RWPE1 (cell line): Measurements from ENCODE around the gene MRPL24.
"Not testable (repeated sequence)": the region's sequence is repeated elsewhere in the genome, so short reads cannot be mapped to it uniquely, and the experiment has no call there.

Experiments
- CTCF ChIA-PET: fragments of 350-600 bp; sonication (Branson Sonifier 250); formaldehyde crosslinking; extraction: SDS; loops from one replicate; lab custom pipeline; 2021; lab: Yijun Ruan, JAX
- POLR2A ChIA-PET: fragments of 400-600 bp; formaldehyde crosslinking; extraction: SDS; loops from one replicate; lab custom pipeline; 2020; ENCODE audit warnings: antibody characterized with exemption; ENCODE audit not compliant: low non-redundant PET; lab: Yijun Ruan, JAX
- DNase-seq: peaks from one replicate; pipeline ENCODE4 v3.0.0; 2012; ENCODE audit warnings: low spot score
- H3K27ac ChIP-seq: fragments of 450-650 bp; 2 replicates; pipeline ENCODE4 v1.5.1; 2017
- TF ChIP-seq, protein P1 (sequence below): fragments of 450-650 bp; conservative IDR thresholded peaks from 2 replicates; pipeline ENCODE4 v1.5.1; 2017; ENCODE audit warnings: low read depth, mild to moderate bottlenecking

Gene MRPL24

DNA sequence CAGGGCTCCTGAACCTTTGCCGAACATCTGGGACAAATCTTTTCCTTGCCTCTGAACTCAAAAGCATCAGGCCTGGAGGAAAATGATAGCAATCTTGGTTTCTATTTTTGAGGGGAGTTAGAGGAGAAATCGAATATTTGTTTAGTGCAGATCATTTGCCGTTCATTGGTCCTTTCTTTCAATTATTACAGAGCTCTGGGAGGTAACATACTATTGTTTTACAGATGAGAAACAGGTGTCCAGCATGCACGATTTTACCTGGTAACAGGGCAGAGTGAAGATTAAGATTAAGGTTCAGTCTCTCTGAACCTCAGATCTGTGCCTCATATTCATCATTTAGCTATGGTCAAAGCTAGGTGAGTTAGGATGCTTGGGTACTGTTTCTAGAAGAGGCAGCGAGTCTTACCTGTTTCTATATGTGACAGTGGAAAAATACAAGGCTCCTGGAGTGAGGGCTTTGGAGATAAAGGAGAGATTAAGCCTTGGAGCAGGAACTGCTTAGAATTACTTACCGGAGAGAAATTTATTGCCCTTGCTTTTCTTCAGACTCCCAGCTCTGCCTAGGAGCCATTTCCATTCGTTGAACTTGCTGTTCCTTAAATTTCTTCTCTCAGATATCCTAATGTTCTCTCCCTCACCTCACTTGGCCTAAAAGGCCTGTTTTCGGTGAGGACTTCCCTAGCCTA, 27.9 kb upstream of the MRPL24 start:
- ChIA-PET CTCF (interaction anchor here (0.7 to 1.5 kb wide), 4 partner anchors 79 to 142 kb away, joined by 3 to 5 read pairs (median 3); no protein-coding TSS in a partner anchor), POLR2A (no interaction called here)
- TF ChIP-seq, protein P1, sequence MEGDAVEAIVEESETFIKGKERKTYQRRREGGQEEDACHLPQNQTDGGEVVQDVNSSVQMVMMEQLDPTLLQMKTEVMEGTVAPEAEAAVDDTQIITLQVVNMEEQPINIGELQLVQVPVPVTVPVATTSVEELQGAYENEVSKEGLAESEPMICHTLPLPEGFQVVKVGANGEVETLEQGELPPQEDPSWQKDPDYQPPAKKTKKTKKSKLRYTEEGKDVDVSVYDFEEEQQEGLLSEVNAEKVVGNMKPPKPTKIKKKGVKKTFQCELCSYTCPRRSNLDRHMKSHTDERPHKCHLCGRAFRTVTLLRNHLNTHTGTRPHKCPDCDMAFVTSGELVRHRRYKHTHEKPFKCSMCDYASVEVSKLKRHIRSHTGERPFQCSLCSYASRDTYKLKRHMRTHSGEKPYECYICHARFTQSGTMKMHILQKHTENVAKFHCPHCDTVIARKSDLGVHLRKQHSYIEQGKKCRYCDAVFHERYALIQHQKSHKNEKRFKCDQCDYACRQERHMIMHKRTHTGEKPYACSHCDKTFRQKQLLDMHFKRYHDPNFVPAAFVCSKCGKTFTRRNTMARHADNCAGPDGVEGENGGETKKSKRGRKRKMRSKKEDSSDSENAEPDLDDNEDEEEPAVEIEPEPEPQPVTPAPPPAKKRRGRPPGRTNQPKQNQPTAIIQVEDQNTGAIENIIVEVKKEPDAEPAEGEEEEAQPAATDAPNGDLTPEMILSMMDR: no peak
- peak overlapping the region; percentile 87 for H3K27ac ChIP-seq
- DNase-seq: no peak

DNA sequence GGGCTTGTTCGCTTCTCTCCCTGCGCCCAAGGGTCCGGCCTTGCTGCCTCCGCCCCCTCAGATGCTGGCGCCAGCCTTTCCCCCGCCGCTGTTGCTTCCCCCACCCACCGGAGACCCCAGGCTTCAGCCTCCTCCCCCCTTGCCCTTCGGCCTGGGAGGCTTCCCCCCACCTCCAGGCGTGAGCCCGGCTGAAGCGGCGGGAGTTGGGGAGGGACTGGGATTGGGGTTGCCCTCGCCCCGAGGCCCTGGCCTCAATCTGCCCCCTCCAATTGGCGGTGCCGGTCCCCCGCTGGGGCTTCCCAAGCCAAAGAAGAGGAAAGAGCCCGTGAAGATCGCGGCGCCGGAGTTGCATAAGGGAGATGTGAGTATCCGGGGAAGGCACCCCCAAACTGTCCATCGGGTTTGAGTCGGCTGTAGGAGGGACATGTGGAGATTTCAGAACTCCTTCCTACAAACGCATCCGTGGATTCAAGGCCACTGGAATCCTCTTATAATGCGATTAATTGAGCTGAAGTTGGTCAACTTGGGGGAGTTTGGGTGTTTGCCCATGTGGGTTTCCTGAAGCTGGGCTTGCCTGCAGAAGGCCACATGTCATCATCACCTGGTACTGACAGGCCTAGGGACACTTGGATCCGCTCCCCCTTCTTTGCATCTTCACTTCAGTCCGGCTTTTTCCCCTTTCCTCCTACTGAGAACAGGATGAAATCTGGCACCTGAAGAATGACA, 27.2 kb upstream of the MRPL24 start:
- TF ChIP-seq, protein P1: no peak
- POLR2A ChIA-PET: interaction anchor here (1.4 kb wide), 1 partner anchor 27 kb away, joined by 4 read pairs; the partner anchor contains the start of gene MRPL24

DNA sequence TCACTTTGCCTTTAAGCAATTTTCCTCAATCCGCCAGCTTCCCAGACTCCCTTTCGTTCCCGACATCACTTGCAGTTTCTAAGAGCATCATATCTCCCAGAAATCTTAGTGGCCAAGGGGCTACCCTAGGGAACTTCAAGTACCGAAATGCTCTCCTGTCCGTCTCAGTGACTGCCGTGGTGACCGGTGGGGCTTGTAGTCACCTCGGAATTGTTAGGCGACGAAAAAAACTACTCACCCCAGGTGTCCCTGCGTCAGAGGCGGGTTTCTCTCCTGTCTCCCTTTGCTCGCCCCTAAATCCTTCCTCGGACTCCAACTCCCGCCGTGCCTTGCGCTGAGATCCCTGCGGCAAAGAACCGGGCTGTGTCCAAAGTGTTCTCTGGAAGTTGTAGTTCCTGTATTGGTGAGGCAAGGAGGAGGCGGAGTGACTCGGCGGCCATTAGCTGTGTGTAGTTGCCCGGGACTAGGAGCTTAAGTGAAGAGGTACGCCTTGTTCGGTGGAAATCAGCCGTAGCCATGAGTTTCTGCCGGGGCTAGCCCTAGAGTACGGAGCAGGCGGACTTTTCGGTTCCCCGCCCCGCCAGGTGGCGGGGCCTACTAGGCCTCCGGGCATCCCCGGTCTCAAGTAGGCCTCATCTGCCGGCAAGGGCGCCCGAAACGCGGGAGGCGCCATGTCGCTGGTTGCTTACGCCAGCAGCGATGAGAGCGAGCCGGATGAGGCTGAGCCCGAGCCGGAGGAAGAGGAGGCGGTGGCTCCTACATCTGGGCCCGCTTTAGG, 26.4 kb upstream of the MRPL24 start, which contains the start of gene PRCC:
PRCC (plus strand) TSS at position 435 of the 778 bp plus-strand sequence; CDS start at position 672, 237 bp downstream.
- TF ChIP-seq, protein P1: no peak
- ChIA-PET POLR2A (interaction anchor here (1.0 to 1.4 kb wide), 2 partner anchors 15 to 26 kb away, joined by 4 to 7 read pairs; partner anchors contain the start of genes HDGF and MRPL24), CTCF (no interaction called here)
- peak; percentile 94 for DNase-seq
- peak within 1 kb of the TSS; percentile 87 for H3K27ac ChIP-seq

More for the DNA sequence above, 27.2 kb upstream of the MRPL24 start:
- no peak for DNase-seq
- H3K27ac ChIP-seq: peak overlapping the region; percentile 87
- CTCF ChIA-PET: interaction anchor here (0.7 to 1.5 kb wide), 3 partner anchors 78 to 141 kb away, joined by 3 read pairs; no protein-coding TSS in a partner anchor

DNA sequence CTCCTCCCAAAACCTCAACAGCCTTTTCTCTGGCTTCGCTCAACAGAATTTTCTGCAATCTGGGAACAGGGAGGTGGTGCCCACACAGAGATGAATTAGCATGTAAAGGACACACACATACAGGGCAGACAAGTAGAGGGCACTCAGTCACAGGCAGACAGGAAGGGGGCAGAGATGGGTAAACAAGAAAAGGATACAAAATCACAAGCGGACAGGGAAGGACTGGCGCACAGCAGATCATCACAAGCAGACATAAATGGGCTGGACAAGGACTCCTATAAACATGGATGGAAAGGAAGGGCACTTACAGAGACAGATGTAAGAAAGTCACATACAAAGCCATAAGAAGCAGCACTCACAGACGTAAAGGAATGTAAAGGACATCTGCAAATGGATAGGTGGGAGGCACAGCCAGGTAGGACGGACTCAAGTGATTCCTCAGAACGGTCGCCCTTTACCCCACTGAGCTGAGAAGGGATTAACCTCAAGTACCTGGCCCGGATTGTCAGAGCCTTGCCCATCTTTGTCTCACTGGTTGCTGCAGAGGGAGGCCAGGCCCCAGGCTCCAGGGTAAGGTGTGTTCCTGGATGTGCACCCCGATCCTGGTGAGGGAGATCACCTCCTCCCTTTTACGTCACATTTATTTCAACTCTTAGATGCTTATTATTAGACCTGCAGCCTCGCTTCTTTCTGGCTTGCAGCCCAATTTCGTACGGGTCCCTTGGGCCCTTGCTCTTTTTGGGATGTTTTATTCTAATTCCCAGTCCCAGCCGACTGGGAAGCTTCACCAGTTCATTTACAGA, 25.6 kb upstream of the MRPL24 start:
- ChIA-PET POLR2A (interaction anchor here (1.0 to 1.4 kb wide), 2 partner anchors 15 to 25 kb away, joined by 4 to 7 read pairs; partner anchors contain the start of genes HDGF and MRPL24), CTCF (no interaction called here)
- TF ChIP-seq, protein P1: no peak
- DNase-seq: no peak
- peak overlapping the region; percentile 87 for H3K27ac ChIP-seq

DNA sequence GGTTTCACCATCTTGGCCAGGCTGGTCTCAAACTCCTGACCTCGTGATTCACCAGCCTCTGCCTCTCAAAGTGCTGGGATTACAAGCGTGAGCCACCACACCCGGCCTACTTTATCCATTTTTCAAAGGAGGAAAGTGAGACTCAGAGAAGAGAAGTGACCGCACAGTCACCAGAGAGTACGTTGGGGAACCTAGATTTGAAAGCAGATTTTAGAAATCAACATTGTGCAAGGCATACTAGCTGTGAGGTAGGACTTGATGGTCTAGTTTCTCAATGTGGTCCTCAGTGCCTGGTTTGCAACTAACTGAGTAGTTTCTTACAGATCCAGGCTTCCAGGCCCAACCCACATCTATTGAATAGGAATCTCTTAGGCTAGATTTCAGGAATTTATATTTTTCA, 24.8 kb upstream of the MRPL24 start:
- ChIA-PET CTCF (interaction anchor here (0.5 kb wide), 1 partner anchor 8 kb away, joined by 3 read pairs; no protein-coding TSS in a partner anchor), POLR2A (interaction anchor here (0.6 kb wide), 2 partner anchors 25 to 29 kb away, joined by 3 to 4 read pairs; partner anchors contain the start of gene MRPL24)

DNA sequence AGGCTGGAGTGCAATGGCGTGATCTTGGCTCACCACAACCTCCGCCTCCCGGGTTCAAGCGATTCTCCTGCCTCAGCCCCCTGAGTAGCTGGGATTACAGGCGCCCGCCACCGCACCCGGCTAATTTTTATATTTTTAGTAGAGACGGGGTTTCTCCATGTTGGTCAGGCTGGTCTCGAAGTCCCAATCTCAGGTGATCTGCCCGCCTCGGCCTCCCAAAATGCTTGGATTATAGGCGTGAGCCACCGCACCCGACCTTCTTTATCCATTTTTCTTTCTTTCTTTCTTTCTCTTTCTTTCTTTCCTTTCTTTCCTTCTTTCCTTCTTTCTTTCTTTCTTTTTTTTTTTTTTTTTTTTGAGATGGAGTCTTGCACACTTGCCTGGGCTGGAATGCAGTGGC, 24.2 kb upstream of the MRPL24 start:
- CTCF ChIA-PET, DNase-seq: not testable (repeated sequence)
- POLR2A ChIA-PET: interaction anchor here (0.6 kb wide), 1 partner anchor 28 kb away, joined by 4 read pairs; no protein-coding TSS in a partner anchor
- peak overlapping the region; percentile 26; the same call in 1 of the 2 replicates for H3K27ac ChIP-seq

More for the DNA sequence above, 24.8 kb upstream of the MRPL24 start:
- H3K27ac ChIP-seq: peak overlapping the region; percentile 87
- TF ChIP-seq, protein P1: no peak
- no peak for DNase-seq
